ENCODE results near the gene RNMT.
A peak's percentile ranks its signal among the peaks of the same experiment; 100 is the strongest.
"Not testable (repeated sequence)": the region's sequence is repeated elsewhere in the genome, so short reads cannot be mapped to it uniquely, and the experiment has no call there.

The RNMT gene

DNA sequence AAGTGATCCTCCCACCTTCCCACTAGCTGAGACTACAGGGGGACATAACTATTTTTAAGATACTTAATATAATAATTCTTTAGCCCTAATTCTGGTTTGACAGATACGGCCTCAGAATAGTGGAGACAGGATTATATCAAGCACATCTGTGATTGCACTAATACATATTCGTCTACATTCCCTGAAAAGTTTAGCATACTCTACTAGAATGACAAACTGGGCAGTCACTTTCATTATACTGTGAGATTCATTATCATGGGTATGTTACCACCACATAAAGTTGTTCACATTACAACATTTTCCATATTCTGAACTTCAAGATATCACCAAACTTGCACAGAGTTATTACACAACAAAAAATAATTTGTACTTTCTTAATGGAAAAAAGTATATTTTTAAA lies 11.1 kb upstream of the RNMT start:
- TF ChIP-seq ZNF274 (IDR thresholded peaks at IDR 0.05; ENCODE audit: low read depth, low read length) = no peak
- no peak overlapping the region for H3K4me3 ChIP-seq (ENCODE audit: low read length)

DNA sequence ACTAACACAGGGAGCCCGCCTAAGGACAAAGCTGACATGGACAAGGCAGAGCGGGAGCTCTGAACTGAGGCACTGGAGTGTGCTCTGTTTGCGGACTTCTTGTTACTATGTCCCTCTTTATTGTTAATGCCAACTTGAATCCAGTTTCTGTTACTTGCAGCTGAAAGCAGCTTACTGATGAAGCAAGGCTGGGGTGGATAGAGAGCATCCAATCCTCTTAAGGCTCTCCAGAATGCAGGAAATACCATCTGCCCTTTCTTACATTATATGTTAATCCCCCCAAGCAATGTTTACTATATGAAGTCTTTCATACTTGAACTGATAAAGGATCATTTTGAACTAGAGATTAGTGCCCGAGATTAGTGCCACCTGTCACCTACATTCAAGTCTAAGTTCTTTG lies 9.6 kb upstream of the RNMT start:
- no peak for TF ChIP-seq ZNF274 (IDR thresholded peaks at IDR 0.05; ENCODE audit: low read depth, low read length)
- no peak overlapping the region for H3K4me3 ChIP-seq (ENCODE audit: low read length)

- no peak overlapping the region for H3K4me3 ChIP-seq (ENCODE audit: low read length)
- TF ChIP-seq ZNF274 (IDR thresholded peaks at IDR 0.05; ENCODE audit: low read depth, low read length) = no peak
Measured at GRCh38 chr18:13720123-13720522, 6.3 kb upstream of the RNMT start.

GRCh38 chr18:13720847-13721246 lies 5.6 kb upstream of the RNMT start:
- H3K4me3 ChIP-seq (ENCODE audit: low read length) = no peak overlapping the region
- TF ChIP-seq ZNF274 (IDR thresholded peaks at IDR 0.05; ENCODE audit: low read depth, low read length) = no peak

DNA sequence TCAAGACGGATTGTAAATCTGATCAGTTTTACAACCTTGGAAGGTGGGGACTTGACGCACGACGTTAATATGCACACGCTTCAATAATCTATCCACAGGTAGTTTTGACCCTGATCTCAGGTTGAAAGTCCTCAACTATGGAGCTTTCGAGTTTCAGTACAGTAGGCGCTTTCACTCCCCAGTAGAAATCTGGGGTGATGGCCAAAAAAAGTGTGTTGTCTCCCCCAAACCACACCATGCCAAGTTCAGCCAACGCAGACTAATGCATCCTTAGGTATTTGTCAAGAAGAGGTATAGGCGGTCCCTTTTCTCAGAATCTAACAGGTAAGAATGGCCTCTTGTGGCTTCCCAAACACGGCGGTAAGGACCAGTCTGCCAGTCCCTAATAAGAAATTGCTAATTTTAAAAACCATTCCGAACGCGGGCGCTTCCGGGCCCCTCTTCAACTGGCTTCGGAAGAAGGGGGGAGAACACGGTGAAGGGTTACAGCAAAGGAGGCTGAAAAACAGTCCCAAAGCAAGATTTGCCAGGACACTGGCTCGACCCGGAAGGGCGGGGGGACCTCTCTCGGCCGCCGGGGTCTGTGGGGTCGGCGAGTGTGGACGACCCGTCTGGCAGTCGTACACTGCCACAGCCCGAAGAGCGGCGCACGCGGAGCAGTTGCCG lies 774 bp upstream of the RNMT start:
- peak overlapping the region; percentile 97 for H3K4me3 ChIP-seq (ENCODE audit: low read length)
- TF ChIP-seq ZNF274 (IDR thresholded peaks at IDR 0.05; ENCODE audit: low read depth, low read length) = no peak

GRCh38 chr18:13726972-13727331 lies 479 bp downstream of the RNMT start:
- peak overlapping the region; percentile 97 for H3K4me3 ChIP-seq (ENCODE audit: low read length)
- no peak for TF ChIP-seq ZNF274 (IDR thresholded peaks at IDR 0.05; ENCODE audit: low read depth, low read length)

GRCh38 chr18:13730481-13730880 lies 4.0 kb downstream of the RNMT start:
- no peak for TF ChIP-seq ZNF274 (IDR thresholded peaks at IDR 0.05; ENCODE audit: low read depth, low read length)
- no peak overlapping the region for H3K4me3 ChIP-seq (ENCODE audit: low read length)

GRCh38 chr18:13735681-13736080 lies 9.2 kb downstream of the RNMT start:
- no peak for TF ChIP-seq ZNF274 (IDR thresholded peaks at IDR 0.05; ENCODE audit: low read depth, low read length)
- H3K4me3 ChIP-seq (ENCODE audit: low read length) = no peak overlapping the region

DNA sequence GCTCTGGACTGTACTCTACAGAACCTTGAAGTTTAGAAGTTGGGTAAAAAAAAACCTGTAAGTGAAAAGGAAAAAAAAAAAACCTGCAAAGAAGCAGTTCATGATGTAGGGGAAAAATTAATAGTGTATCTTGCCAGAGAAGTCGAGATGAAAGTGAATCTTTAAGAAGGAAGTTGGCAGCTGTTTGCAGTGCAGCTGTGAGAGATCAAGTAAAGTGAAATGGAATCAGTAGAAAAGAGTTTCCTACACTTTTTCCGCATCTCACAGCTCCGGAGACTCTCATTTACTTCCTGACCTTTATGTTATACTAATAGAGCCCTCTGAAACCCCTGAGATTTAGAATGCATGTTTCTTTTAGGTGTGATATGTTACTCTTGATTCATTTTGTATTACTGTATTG lies 19.2 kb downstream of the RNMT start:
- H3K4me3 ChIP-seq (ENCODE audit: low read length) = no peak overlapping the region
- no peak for TF ChIP-seq ZNF274 (IDR thresholded peaks at IDR 0.05; ENCODE audit: low read depth, low read length)

GRCh38 chr18:13746633-13747032 lies 20.2 kb downstream of the RNMT start:
- TF ChIP-seq ZNF274 (IDR thresholded peaks at IDR 0.05; ENCODE audit: low read depth, low read length) = no peak

DNA sequence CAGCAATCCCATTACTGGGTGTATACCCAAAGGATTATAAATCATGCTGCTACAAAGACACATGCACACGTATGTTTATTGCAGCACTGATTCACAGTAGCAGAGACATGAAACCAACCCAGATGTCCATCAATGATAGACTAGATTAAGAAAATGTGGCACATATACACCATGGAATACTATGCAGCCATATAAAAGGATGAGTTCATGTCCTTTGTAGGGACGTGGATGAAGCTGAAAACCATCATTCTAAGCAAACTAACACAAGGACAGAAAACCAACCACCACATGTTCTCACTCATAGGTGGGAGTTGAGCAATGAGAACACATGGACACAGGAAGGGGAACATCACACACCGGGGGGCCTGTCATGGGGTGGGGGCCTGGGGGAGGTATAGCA lies 25.1 kb downstream of the RNMT start:
- H3K4me3 ChIP-seq (ENCODE audit: low read length) = not testable (repeated sequence)

More at GRCh38 chr18:13746633-13747032, 20.2 kb downstream of the RNMT start:
- no peak overlapping the region for H3K4me3 ChIP-seq (ENCODE audit: low read length)

- H3K4me3 ChIP-seq (ENCODE audit: low read length) = no peak overlapping the region
- TF ChIP-seq ZNF274 (IDR thresholded peaks at IDR 0.05; ENCODE audit: low read depth, low read length) = no peak
Measured at GRCh38 chr18:13756261-13756660, 29.8 kb downstream of the RNMT start.

DNA sequence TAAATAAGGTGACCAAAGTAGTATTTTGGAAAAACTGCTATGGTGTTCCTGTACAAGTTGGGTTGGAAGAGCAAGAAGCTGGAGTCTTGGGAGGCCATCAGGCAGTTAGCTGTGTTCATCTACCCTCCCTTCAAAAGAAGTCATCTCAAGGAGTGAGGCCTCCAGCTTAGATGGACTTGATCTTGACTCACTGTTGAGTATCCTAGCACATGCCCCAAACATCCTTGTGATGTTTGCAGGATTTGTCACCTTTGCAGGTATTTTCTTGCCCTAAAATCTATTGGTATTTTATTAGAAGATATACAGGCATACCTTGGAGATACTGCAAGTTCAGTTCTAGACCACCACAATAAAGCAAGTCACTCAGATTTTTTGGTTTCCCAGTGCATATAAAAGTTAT lies 30.2 kb downstream of the RNMT start:
- no peak for TF ChIP-seq ZNF274 (IDR thresholded peaks at IDR 0.05; ENCODE audit: low read depth, low read length)
- no peak overlapping the region for H3K4me3 ChIP-seq (ENCODE audit: low read length)

DNA sequence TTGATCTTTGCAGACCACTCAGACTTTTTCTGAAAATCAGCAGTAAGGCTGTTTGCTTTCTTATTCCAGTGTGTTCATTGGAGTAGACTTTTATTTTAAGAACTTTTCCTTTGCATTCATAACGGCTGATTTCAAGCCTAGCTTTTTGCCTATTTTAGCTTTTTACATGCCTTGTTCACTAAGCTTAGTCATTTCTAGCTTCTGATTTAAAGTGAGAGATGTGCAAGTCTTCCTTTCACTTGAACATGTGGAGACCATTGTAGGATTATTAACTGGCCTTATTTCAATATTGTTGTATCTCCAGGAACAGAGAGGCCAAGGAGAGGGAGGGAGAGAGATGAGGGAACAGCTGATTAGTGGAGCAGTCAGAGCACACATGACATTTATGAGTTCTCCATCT lies 32.1 kb downstream of the RNMT start:
- no peak for TF ChIP-seq ZNF274 (IDR thresholded peaks at IDR 0.05; ENCODE audit: low read depth, low read length)
- no peak overlapping the region for H3K4me3 ChIP-seq (ENCODE audit: low read length)

- no peak for TF ChIP-seq ZNF274 (IDR thresholded peaks at IDR 0.05; ENCODE audit: low read depth, low read length)
- H3K4me3 ChIP-seq (ENCODE audit: low read length) = no peak overlapping the region
Measured at GRCh38 chr18:13760047-13760446, 33.6 kb downstream of the RNMT start.

- TF ChIP-seq ZNF274 (IDR thresholded peaks at IDR 0.05; ENCODE audit: low read depth, low read length) = no peak
- no peak overlapping the region for H3K4me3 ChIP-seq (ENCODE audit: low read length)
Measured at GRCh38 chr18:13762690-13763439, 36.4 kb downstream of the RNMT start.

Data from GM08714 (cell line).